Aorta (tissue), 5 donors: ENCODE measurements around the gene SENP3. TPM values are rescaled to one million over a fixed set of nuclear protein-coding genes. Genes with fewer than 3 reads are reported as not detected.

Experiments
- ATAC-seq: fragments of 200-7000 bp; cut with Tn5 transposase; one replicate; pipeline ENCODE4 v1.9.1; 2022; ENCODE audit warnings: moderate library complexity; ENCODE audit not compliant: low FRiP score
- DNase-seq, 2 donors: peaks; one replicate each; pipeline ENCODE4 v3.0.0-alpha.2; 2020
- H3K27ac ChIP-seq, 2 donors: one replicate each; pipeline ENCODE4 v1.5.1; 2013; ENCODE audit warnings: low read length in 2 of 2, mild to moderate bottlenecking in 2 of 2, moderate library complexity in 2 of 2, control low read depth in 1 of 2, inconsistent platforms in 1 of 2, low read depth in 1 of 2
- H3K27me3 ChIP-seq, 2 donors: one replicate each; pipeline ENCODE4 v1.6.1; 2013; ENCODE audit warnings: control low read depth in 1 of 2, low read length in 1 of 2, mild to moderate bottlenecking in 1 of 2, moderate library complexity in 1 of 2; ENCODE audit not compliant: insufficient read depth in 2 of 2, control insufficient read depth in 1 of 2
- H3K36me3 ChIP-seq, 2 donors: one replicate each; pipeline ENCODE4 v1.6.1; 2013; ENCODE audit warnings: control low read depth in 1 of 2, low read length in 1 of 2, mild to moderate bottlenecking in 1 of 2; ENCODE audit not compliant: insufficient read depth in 2 of 2, control insufficient read depth in 1 of 2
- H3K4me1 ChIP-seq, 2 donors: one replicate each; pipeline ENCODE4 v1.6.1; 2013; ENCODE audit warnings: low read length in 2 of 2, control low read depth in 1 of 2, mild to moderate bottlenecking in 1 of 2, moderate library complexity in 1 of 2; ENCODE audit not compliant: insufficient read depth in 2 of 2, control insufficient read depth in 1 of 2
- H3K4me3 ChIP-seq, 2 donors: one replicate each; pipeline ENCODE4 v1.5.1; 2013; ENCODE audit warnings: low read length in 2 of 2, control low read depth in 1 of 2, mild to moderate bottlenecking in 1 of 2
- H3K9me3 ChIP-seq: one replicate; pipeline ENCODE4 v1.6.1; 2013; ENCODE audit warnings: mild to moderate bottlenecking, low read length; ENCODE audit not compliant: control insufficient read depth
- WGBS, 2 donors: extraction: QIAGEN DNeasy Blood & Tissue Kit; methylation state at CpG; one replicate each; pipeline ENCODE4 v1.1.7; 2013; 5-methylcytosine and 5-hydroxymethylcytosine counted together
- intact Hi-C, 2 donors: fragments of 100-400 bp; cut with DNase I; formaldehyde crosslinking; loops; one replicate each; pipeline versions ENCODE4 v1.14.2 to v1.15.0; 2022
- polyA plus RNA-seq, 2 donors: library from polyadenylated mRNA; stranded (reverse); fragments of 200-250 nt; gene quantifications; one replicate each; pipeline ENCODE4 v1.2.3, GENCODE V29; 2013
- total RNA-seq, 2 donors: library from RNA; stranded (reverse); fragmentation: NEBNext Ultra II Directional; extraction: Animal tissue kit (Norgen Biotek cat#: 25700); gene quantifications; one replicate each; pipeline ENCODE4 v1.2.1, GENCODE V29; 2021
- donor health status: healthy with polysubstance abuse.
- donor health status: Bipolar disorder and iron deficiency.
- donor health status: DM: no; HTN: no; CAD: no.
- donor health status: DM: no; HTN: no; CAD: no.
- donor health status: DM: yes; HTN: yes; CAD: no.

The SENP3 gene
- total and polyA plus RNA-seq, 4 donors, result 36.2 to 75.1 (median 43.3) TPM

GRCh38 chr17:7551396-7551795 is 10.3 kb upstream of the SENP3 start:
- Histone ChIP-seq H3K9me3 (no peaks in the 10 kb centered on the region), H3K27me3 (no peaks in the 10 kb centered on the region), H3K36me3 (no peaks in the 10 kb centered on the region), H3K4me1 (no peaks in the 10 kb centered on the region), H3K4me3 (no peak overlapping the region), H3K27ac (no peak overlapping the region)
- intact Hi-C loops, result no loop called here
- no peak for DNase-seq
- ATAC-seq, result no peak
- WGBS, 2 donors, result 82 to 90% methylated on average over 4 of the region's 4 CpGs

DNA sequence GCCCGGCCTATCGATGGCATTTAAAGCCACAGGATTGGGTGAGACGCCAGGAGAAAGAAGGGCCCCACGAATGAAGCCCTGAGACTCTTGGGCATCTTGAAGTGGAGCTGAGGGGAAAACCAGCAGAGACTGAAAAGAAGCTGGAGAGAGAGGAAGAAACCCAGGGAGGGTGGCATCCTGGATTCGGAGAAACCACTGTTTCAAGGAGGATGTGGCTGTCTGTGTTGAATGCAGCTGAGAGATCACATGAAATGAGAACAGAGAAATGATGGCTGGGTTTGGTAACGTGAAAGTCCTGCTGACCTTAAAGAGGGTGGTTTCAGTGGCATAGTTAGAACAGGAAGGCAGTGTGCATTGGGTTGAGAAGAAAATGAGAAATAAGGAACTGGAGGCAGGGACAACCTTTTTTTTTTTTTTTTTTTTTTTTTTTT is 9.1 kb upstream of the SENP3 start:
- H3K4me1 ChIP-seq, result no peaks in the 10 kb centered on the region
- H3K36me3 ChIP-seq, result no peaks in the 10 kb centered on the region
- no peak overlapping the region for H3K27ac ChIP-seq
- WGBS, 2 donors, result 86 to 89% methylated on average over 6 of the region's 6 CpGs
- no peak for ATAC-seq
- H3K27me3 ChIP-seq, result no peaks in the 10 kb centered on the region
- intact Hi-C loops, result no loop called here
- H3K4me3 ChIP-seq, result no peak overlapping the region
- DNase-seq, result no peak
- no peaks in the 10 kb centered on the region for H3K9me3 ChIP-seq

DNA sequence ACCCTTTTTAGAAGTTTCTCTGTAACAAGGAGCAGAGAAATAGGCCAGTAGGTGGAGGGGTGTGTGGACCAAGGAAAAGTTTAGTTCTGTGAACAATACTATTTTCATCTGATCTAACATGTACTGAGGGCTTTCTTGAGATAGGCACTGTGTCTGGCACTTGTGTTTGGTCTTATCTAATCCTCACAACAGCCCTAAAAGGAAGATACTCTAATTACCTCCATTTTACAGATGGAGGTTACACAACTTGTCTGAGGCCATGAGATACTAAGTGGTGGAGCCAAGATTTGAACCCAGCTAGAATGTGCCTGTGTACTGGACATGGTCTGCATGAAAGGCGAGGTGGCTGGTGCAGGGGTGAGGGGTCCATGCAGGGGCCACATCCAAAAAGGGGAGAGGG is 8.4 kb upstream of the SENP3 start:
- intact Hi-C loops, result no loop called here
- H3K4me3 ChIP-seq, result no peak overlapping the region
- 92 to 98% methylated on average over 1 of the region's 1 CpG for WGBS, 2 donors
- H3K9me3 ChIP-seq, result no peaks in the 10 kb centered on the region
- no peaks in the 10 kb centered on the region for H3K27me3 ChIP-seq
- H3K36me3 ChIP-seq, result no peaks in the 10 kb centered on the region
- DNase-seq (no peak), ATAC-seq (no peak)
- no peak overlapping the region for H3K27ac ChIP-seq
- H3K4me1 ChIP-seq, result no peaks in the 10 kb centered on the region

- Histone ChIP-seq H3K27me3 (no peaks in the 10 kb centered on the region), H3K36me3 (no peaks in the 10 kb centered on the region), H3K4me3 (no peak overlapping the region), H3K27ac (no peak overlapping the region), H3K4me1 (no peaks in the 10 kb centered on the region), H3K9me3 (no peaks in the 10 kb centered on the region)
- intact Hi-C loops, result loop anchor here in 1 of 2 donors (5.0 kb wide), 1 partner anchor 203 kb away; the partner anchor contains the start of gene KCTD11
- WGBS, 2 donors, result 59 to 66% methylated on average over 10 of the region's 10 CpGs
- ATAC-seq (no peak), DNase-seq (no peak)
Measured at GRCh38 chr17:7555320-7555948, 6.3 kb upstream of the SENP3 start.

GRCh38 chr17:7556627-7557026 is 5.1 kb upstream of the SENP3 start:
- intact Hi-C loops, result loop anchor here in 1 of 2 donors (5.0 kb wide), 1 partner anchor 204 kb away; the partner anchor contains the start of gene KCTD11
- H3K27me3 ChIP-seq, result no peaks in the 10 kb centered on the region
- no peak overlapping the region for H3K4me3 ChIP-seq
- no peaks in the 10 kb centered on the region for H3K4me1 ChIP-seq
- no peak overlapping the region for H3K27ac ChIP-seq
- DNase-seq, result no peak
- no peak for ATAC-seq
- 85 to 86% methylated on average over 12 of the region's 12 CpGs for WGBS, 2 donors
- H3K36me3 ChIP-seq, result no peaks in the 10 kb centered on the region
- H3K9me3 ChIP-seq, result no peaks in the 10 kb centered on the region

DNA sequence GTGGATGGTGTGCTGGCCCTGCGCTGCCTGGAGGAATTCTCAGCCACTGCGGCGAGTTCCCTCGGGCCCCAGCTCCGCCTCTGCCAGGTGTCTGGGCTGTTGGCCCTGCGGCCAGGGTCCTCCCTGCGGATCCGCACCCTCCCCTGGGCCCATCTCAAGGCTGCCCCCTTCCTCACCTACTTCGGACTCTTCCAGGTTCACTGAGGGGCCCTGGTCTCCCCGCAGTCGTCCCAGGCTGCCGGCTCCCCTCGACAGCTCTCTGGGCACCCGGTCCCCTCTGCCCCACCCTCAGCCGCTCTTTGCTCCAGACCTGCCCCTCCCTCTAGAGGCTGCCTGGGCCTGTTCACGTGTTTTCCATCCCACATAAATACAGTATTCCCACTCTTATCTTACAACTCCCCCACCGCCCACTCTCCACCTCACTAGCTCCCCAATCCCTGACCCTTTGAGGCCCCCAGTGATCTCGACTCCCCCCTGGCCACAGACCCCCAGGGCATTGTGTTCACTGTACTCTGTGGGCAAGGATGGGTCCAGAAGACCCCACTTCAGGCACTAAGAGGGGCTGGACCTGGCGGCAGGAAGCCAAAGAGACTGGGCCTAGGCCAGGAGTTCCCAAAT is 4.5 kb upstream of the SENP3 start:
- Histone ChIP-seq H3K27me3 (no peaks in the 10 kb centered on the region), H3K27ac (peak overlapping the region in 1 of 2 donors; percentile 93), H3K4me3 (no peak overlapping the region), H3K4me1 (no peaks in the 10 kb centered on the region), H3K36me3 (no peaks in the 10 kb centered on the region), H3K9me3 (no peaks in the 10 kb centered on the region)
- ATAC-seq, result no peak
- intact Hi-C loops, result loop anchor here in 1 of 2 donors (5.0 kb wide), 1 partner anchor 205 kb away; the partner anchor contains the start of gene KCTD11
- WGBS, 2 donors, result 60 to 65% methylated on average over 15 to 19 of the region's 19 CpGs
- DNase-seq, result no peak

GRCh38 chr17:7557775-7558543 is 3.8 kb upstream of the SENP3 start:
- H3K4me3 ChIP-seq, result no peak overlapping the region
- H3K9me3 ChIP-seq, result no peaks in the 10 kb centered on the region
- DNase-seq, result peak; percentile 89 to 94
- no peaks in the 10 kb centered on the region for H3K4me1 ChIP-seq
- intact Hi-C loops, result loop anchor here in 1 of 2 donors (2.0 to 5.0 kb wide), 2 partner anchors 121 to 206 kb away; partner anchors contain the start of gene KCTD11
- H3K27ac ChIP-seq, result peak overlapping the region; percentile 62 to 93
- 7 to 8% methylated on average over 19 to 21 of the region's 21 CpGs for WGBS, 2 donors
- peak; percentile 79 for ATAC-seq
- no peaks in the 10 kb centered on the region for H3K36me3 ChIP-seq
- no peaks in the 10 kb centered on the region for H3K27me3 ChIP-seq

GRCh38 chr17:7558544-7559319 is 3.0 kb upstream of the SENP3 start, which contains the start of gene TNFSF13:
TNFSF13 (plus strand) TSS chr17:7558750; CDS start chr17:7559040, 290 bp downstream.
- no peaks in the 10 kb centered on the region for H3K36me3 ChIP-seq
- peak; percentile 34 for ATAC-seq
- WGBS, 2 donors, result 22 to 25% methylated on average over 16 of the region's 16 CpGs
- H3K27me3 ChIP-seq, result no peaks in the 10 kb centered on the region
- no peaks in the 10 kb centered on the region for H3K4me1 ChIP-seq
- peak within 1 kb of the TSS; percentile 62 to 93 for H3K27ac ChIP-seq
- peak; percentile 80 to 81 for DNase-seq
- no peak within 1 kb of the TSS for H3K4me3 ChIP-seq
- no peaks in the 10 kb centered on the region for H3K9me3 ChIP-seq
- intact Hi-C loops, result loop anchor here (1.0 to 5.0 kb wide), 3 partner anchors 42 to 206 kb away; partner anchors contain the start of gene KCTD11 (in 1 of the 2)
